Measurements from ENCODE around the gene SRRM5. TPM values are rescaled to one million over a fixed set of nuclear protein-coding genes. Genes with fewer than 3 reads are reported as not detected.

SRRM5 gene
- total and polyA plus RNA-seq, 2 of the 13 experiments (the other 11 are each of a cell fraction or from before 2014, with no cell fraction given): 0.11 to 0.16 TPM

DNA sequence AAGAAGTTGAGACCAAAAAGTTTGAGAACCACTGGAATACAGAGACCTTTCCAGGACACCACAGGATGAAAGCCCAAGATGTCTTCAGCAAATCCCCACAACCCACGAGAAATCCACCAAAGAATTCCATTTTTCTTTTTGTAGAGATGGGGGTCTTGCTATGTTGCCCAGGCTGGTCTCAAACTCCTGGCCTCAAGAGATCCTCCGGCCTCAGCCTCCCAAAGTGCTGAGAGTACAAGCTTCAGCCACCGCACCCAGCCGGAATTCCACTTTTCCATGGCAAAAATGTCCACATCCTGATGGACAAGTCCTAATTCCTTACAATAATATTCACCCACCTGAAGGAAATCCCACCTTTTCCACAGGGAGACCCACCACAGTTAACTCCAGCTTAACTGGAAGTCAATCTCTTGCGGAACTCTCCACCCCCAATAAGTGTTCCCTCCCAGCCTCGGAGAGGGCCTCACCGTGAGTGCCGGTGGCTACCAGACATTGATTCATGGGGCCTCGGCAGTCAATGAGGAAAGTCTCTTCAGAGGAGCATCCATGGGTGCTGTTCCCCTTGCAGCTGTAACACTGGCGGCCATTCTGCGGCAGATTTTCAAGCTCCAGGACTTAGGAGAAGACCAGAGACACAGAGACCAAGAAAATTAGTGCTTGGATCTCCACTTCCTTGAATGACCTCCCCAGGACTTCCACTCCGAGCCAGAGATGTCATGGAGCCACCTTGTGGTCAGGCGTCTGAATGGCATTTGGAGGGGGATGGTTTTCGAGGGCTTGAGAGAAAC, 40.1 kb downstream of the SRRM5 start (continued):
- TF ChIP-seq, protein P1, sequence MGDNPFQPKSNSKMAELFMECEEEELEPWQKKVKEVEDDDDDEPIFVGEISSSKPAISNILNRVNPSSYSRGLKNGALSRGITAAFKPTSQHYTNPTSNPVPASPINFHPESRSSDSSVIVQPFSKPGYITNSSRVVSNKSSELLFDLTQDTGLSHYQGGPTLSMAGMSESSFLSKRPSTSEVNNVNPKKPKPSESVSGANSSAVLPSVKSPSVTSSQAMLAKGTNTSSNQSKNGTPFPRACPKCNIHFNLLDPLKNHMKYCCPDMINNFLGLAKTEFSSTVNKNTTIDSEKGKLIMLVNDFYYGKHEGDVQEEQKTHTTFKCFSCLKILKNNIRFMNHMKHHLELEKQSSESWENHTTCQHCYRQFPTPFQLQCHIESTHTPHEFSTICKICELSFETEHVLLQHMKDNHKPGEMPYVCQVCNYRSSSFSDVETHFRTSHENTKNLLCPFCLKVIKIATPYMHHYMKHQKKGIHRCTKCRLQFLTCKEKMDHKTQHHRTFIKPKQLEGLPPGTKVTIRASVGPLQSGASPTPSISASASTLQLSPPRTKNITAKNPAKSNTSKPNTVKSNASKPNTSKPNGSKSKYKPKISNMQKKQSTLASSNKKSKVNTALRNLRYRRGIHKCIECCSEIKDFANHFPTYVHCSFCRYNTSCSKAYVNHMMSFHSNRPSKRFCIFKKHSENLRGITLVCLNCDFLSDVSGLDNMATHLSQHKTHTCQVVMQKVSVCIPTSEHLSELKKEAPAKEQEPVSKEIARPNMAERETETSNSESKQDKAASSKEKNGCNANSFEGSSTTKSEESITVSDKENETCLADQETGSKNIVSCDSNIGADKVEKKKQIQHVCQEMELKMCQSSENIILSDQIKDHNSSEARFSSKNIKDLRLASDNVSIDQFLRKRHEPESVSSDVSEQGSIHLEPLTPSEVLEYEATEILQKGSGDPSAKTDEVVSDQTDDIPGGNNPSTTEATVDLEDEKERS (CRISPR knock-in tag; IDR thresholded peaks at IDR 0.05): 0 out of 2 replicates have a peak, but pooled peaks have one; percentile 44
- TF ChIP-seq ATAD3A (CRISPR knock-in tag; IDR thresholded peaks at IDR 0.05) (no peak), ZNF121 (CRISPR knock-in tag; IDR thresholded peaks at IDR 0.05) (peak; percentile 90), ZNF772 (CRISPR knock-in tag; IDR thresholded peaks at IDR 0.05) (0 out of 2 replicates have a peak, but pooled peaks have one; percentile 41), KDM5A (IDR thresholded peaks at IDR 0.05; ENCODE audit: borderline replicate concordance, low read length) (peak; percentile 48; the same call in 1 of the 2 replicates), NFE2L1 (CRISPR knock-in tag; IDR thresholded peaks at IDR 0.05; ENCODE audit: borderline replicate concordance) (no peak), ZNF704 (CRISPR knock-in tag; IDR thresholded peaks at IDR 0.05; ENCODE audit: borderline replicate concordance) (no peak), MYC (CRISPR knock-in tag; IDR thresholded peaks at IDR 0.05; ENCODE audit: borderline replicate concordance) (no peak), ZNF891 (CRISPR knock-in tag; IDR thresholded peaks at IDR 0.05) (no peak), SMAD3 (CRISPR knock-in tag; IDR thresholded peaks at IDR 0.05) (no peak), ZNF780A (CRISPR knock-in tag; IDR thresholded peaks at IDR 0.05) (no peak), ZBTB8A (CRISPR knock-in tag; IDR thresholded peaks at IDR 0.05; ENCODE audit: borderline replicate concordance, low read depth) (no peak), RFXAP (CRISPR knock-in tag; IDR thresholded peaks at IDR 0.05; ENCODE audit: borderline replicate concordance) (no peak), KDM6A (CRISPR knock-in tag; IDR thresholded peaks at IDR 0.05; ENCODE audit: low read depth) (no peak), MAF1 (CRISPR knock-in tag; IDR thresholded peaks at IDR 0.05; ENCODE audit: borderline replicate concordance) (no peak), SALL1 (CRISPR knock-in tag; IDR thresholded peaks at IDR 0.05) (peak; percentile 35; the same call in 1 of the 2 replicates), ZSCAN21 (CRISPR knock-in tag; IDR thresholded peaks at IDR 0.05; ENCODE audit: borderline replicate concordance) (no peak), ZNF562 (CRISPR knock-in tag; IDR thresholded peaks at IDR 0.05; ENCODE audit: borderline replicate concordance) (no peak), KLF13 (CRISPR knock-in tag; IDR thresholded peaks at IDR 0.05) (no peak), ZNF839 (CRISPR knock-in tag; IDR thresholded peaks at IDR 0.05; ENCODE audit: borderline replicate concordance) (no peak), THAP11 (CRISPR knock-in tag; IDR thresholded peaks at IDR 0.05) (peak; percentile 52), JUND (CRISPR knock-in tag; IDR thresholded peaks at IDR 0.05) (no peak), THYN1 (CRISPR knock-in tag; IDR thresholded peaks at IDR 0.05; ENCODE audit: borderline replicate concordance, low read depth) (no peak), ZMYM3 (CRISPR knock-in tag; IDR thresholded peaks at IDR 0.05) (peak; percentile 62; the same call in 1 of the 2 replicates), LCORL (IDR thresholded peaks at IDR 0.05) (no peak), LCORL (CRISPR knock-in tag; IDR thresholded peaks at IDR 0.05) (no peak)

Data from HepG2 (cell line).